Caco-2 (cell line): ENCODE data around the gene POLR1D. TPM values are rescaled to one million over a fixed set of nuclear protein-coding genes. Genes with fewer than 3 reads are reported as not detected.

Experiments
- BruUV-seq: library from RNA; stranded (reverse); fragments of 400-500 nt; replicated peaks from 2 replicates; lab custom pipeline; 2021; lab: Mats Ljungman, UMichigan
- CTCF ChIA-PET: fragments of 300-600 bp; sonication (Branson Sonifier 250); formaldehyde crosslinking; loops from one replicate; lab custom pipeline; 2022; ENCODE audit warnings: antibody characterized with exemption; lab: Charles Lee
- POLR2A ChIA-PET: fragments of 300-600 bp; sonication (Branson Sonifier 250); formaldehyde crosslinking; loops from one replicate; lab custom pipeline; 2022; ENCODE audit warnings: antibody characterized with exemption; lab: Charles Lee
- DNase-seq, 2 experiments: peaks; one replicate each; pipeline versions ENCODE4 v3.0.0 to v3.0.0-alpha.2; 2020 to 2022
- H3K27me3 ChIP-seq: replicated peaks from 2 replicates; pipeline ENCODE4 v1.6.0; 2011; ENCODE audit warnings: low read length; ENCODE audit not compliant: control insufficient read depth, insufficient read depth
- H3K36me3 ChIP-seq: 2 replicates; pipeline ENCODE4 v1.5.1; 2011; ENCODE audit warnings: low read length; ENCODE audit not compliant: control insufficient read depth, insufficient read depth
- H3K4me1 ChIP-seq: fragments of 250-450 bp; sonication (Bioruptor Pico); 2 replicates; pipeline ENCODE4 v1.5.1; 2020; ENCODE audit warnings: mild to moderate bottlenecking
- H3K4me3 ChIP-seq: 2 replicates; pipeline ENCODE4 v1.5.1; 2011; ENCODE audit warnings: low read depth, mild to moderate bottlenecking, control low read depth, low read length
- H3K9me3 ChIP-seq: fragments of 250-450 bp; sonication (Bioruptor Pico); 2 replicates; pipeline ENCODE4 v1.5.1; 2020; ENCODE audit warnings: mild to moderate bottlenecking, moderate library complexity
- H3K27ac Mint-ChIP-seq: one replicate; pipeline ENCODE4 v1.8.0; 2022; ENCODE audit warnings: mixed read lengths; ENCODE audit not compliant: unreplicated experiment
- H3K27me3 Mint-ChIP-seq: one replicate; pipeline ENCODE4 v1.8.0; 2022; ENCODE audit warnings: mixed read lengths; ENCODE audit not compliant: insufficient read depth, unreplicated experiment
- H3K36me3 Mint-ChIP-seq: one replicate; pipeline ENCODE4 v1.8.0; 2022; ENCODE audit warnings: mild to moderate bottlenecking, mixed read lengths; ENCODE audit not compliant: insufficient read depth, unreplicated experiment
- H3K4me1 Mint-ChIP-seq: one replicate; pipeline ENCODE4 v1.8.0; 2022; ENCODE audit warnings: low read depth, mixed read lengths; ENCODE audit not compliant: unreplicated experiment
- H3K4me3 Mint-ChIP-seq: one replicate; pipeline ENCODE4 v1.8.0; 2022; ENCODE audit warnings: mild to moderate bottlenecking, moderate library complexity, mixed read lengths; ENCODE audit not compliant: unreplicated experiment
- H3K9me3 Mint-ChIP-seq: one replicate; pipeline ENCODE4 v1.8.0; 2022; ENCODE audit warnings: mixed read lengths; ENCODE audit not compliant: unreplicated experiment
- CTCF ChIP-seq, 2 experiments: fragments of 200-600 bp in 1 of 2; IDR thresholded peaks; 1 replicate in 1 of 2; 2 replicates in 1 of 2; pipeline versions ENCODE4 v1.5.1 to v1.8.0; 2011 to 2022; ENCODE audit warnings: antibody characterized with exemption in 1 of 2, control low read depth in 1 of 2, inconsistent platforms in 1 of 2, low read depth in 1 of 2, low read length in 1 of 2, mild to moderate bottlenecking in 1 of 2, moderate library complexity in 1 of 2; ENCODE audit not compliant: insufficient read depth in 1 of 2, severe bottlenecking in 1 of 2, unreplicated experiment in 1 of 2
- intact Hi-C: fragments of 100-400 bp; cut with micrococcal nuclease; formaldehyde crosslinking; loops from one replicate; pipeline ENCODE4 v1.10.0; 2022; ENCODE audit not compliant: unreplicated experiment
- total RNA-seq: library from RNA; stranded (reverse); gene quantifications from 2 replicates; pipeline ENCODE4 v1.2.3, GENCODE V29; 2022

The POLR1D gene
- total RNA-seq, 1 experiment from 2014 or later = 201 TPM

- Mint-ChIP-seq H3K4me1 (peaks cover 4% of the 10 kb centered on the region), H3K27ac (no peak overlapping the region), H3K36me3 (no peaks in the 10 kb centered on the region), H3K9me3 (no peaks in the 10 kb centered on the region), H3K4me3 (no peak overlapping the region), H3K27me3 (no peaks in the 10 kb centered on the region)
- H3K4me3 ChIP-seq = no peak overlapping the region
- CTCF ChIA-PET = no interaction called here
- no TSS peak for BruUV-seq
- no peak for TF ChIP-seq CTCF (IDR thresholded peaks at IDR 0.05; ENCODE audit: insufficient read depth in 1 of 2, low read depth in 1 of 2, low read length in 1 of 2, severe bottlenecking in 1 of 2, unreplicated experiment in 1 of 2)
- H3K9me3 ChIP-seq = no peaks in the 10 kb centered on the region
- intact Hi-C loops = loop anchor here (2.0 kb wide), 1 partner anchor 163 kb away; no protein-coding TSS in a partner anchor
- H3K27me3 ChIP-seq = no peaks in the 10 kb centered on the region
- POLR2A ChIA-PET = interaction anchor here (0.6 kb wide), 1 partner anchor 20 kb away, joined by 5 read pairs; no protein-coding TSS in a partner anchor
- no peaks in the 10 kb centered on the region for H3K36me3 ChIP-seq
- DNase-seq = no peak
- H3K4me1 ChIP-seq = peaks cover 11% of the 10 kb centered on the region; the same call in 1 of the 2 replicates
Observed at GRCh38 chr13:27663947-27664346, 42.3 kb downstream of the POLR1D start.

GRCh38 chr13:27665333-27665732 is 43.6 kb downstream of the POLR1D start:
- intact Hi-C loops = loop anchor here (2.0 kb wide), 1 partner anchor 161 kb away; no protein-coding TSS in a partner anchor
- Histone ChIP-seq H3K36me3 (no peaks in the 10 kb centered on the region), H3K27me3 (no peaks in the 10 kb centered on the region), H3K4me1 (0 out of 2 replicates have a peak, but pooled peaks cover 3% of the 10 kb centered on the region), H3K9me3 (no peaks in the 10 kb centered on the region), H3K4me3 (no peak overlapping the region)
- ChIA-PET CTCF (interaction anchor here (0.6 kb wide), 1 partner anchor 161 kb away, joined by 3 read pairs; no protein-coding TSS in a partner anchor), POLR2A (no interaction called here)
- Mint-ChIP-seq H3K4me1 (peaks cover 3% of the 10 kb centered on the region), H3K9me3 (no peaks in the 10 kb centered on the region), H3K36me3 (no peaks in the 10 kb centered on the region), H3K27me3 (no peaks in the 10 kb centered on the region), H3K27ac (no peak overlapping the region), H3K4me3 (no peak overlapping the region)
- peak in 1 of 2 experiments; percentile 11 for DNase-seq
- BruUV-seq = no TSS peak
- TF ChIP-seq CTCF (IDR thresholded peaks at IDR 0.05; ENCODE audit: insufficient read depth in 1 of 2, low read depth in 1 of 2, low read length in 1 of 2, severe bottlenecking in 1 of 2, unreplicated experiment in 1 of 2) = peak in 1 of 2 experiments; percentile 32

GRCh38 chr13:27665761-27666160 is 44.1 kb downstream of the POLR1D start:
- BruUV-seq = TSS peak; percentile 58
- ChIA-PET POLR2A (no interaction called here), CTCF (interaction anchor here (0.6 kb wide), 1 partner anchor 160 kb away, joined by 3 read pairs; no protein-coding TSS in a partner anchor)
- H3K9me3 Mint-ChIP-seq = no peaks in the 10 kb centered on the region
- intact Hi-C loops = loop anchor here (2.0 kb wide), 1 partner anchor 161 kb away; no protein-coding TSS in a partner anchor
- DNase-seq = no peak
- Histone ChIP-seq H3K4me3 (no peak overlapping the region), H3K27me3 (no peaks in the 10 kb centered on the region), H3K36me3 (no peaks in the 10 kb centered on the region), H3K4me1 (0 out of 2 replicates have a peak, but pooled peaks cover 3% of the 10 kb centered on the region), H3K9me3 (no peaks in the 10 kb centered on the region)
- no peaks in the 10 kb centered on the region for H3K27me3 Mint-ChIP-seq
- H3K4me3 Mint-ChIP-seq = no peak overlapping the region
- no peak for TF ChIP-seq CTCF (IDR thresholded peaks at IDR 0.05; ENCODE audit: insufficient read depth in 1 of 2, low read depth in 1 of 2, low read length in 1 of 2, severe bottlenecking in 1 of 2, unreplicated experiment in 1 of 2)
- no peaks in the 10 kb centered on the region for H3K4me1 Mint-ChIP-seq
- no peak overlapping the region for H3K27ac Mint-ChIP-seq
- no peaks in the 10 kb centered on the region for H3K36me3 Mint-ChIP-seq
